AML-193 (cell line): ENCODE measurements around the gene PLAC1.
A peak's percentile ranks its signal among the peaks of the same experiment; 100 is the strongest.

Source experiments
- DNase-seq, 2 experiments: peaks; one replicate each; lab custom pipeline; 2025; lab: John Stamatoyannopoulos, UW

PLAC1 gene

GRCh38 chrX:134543288-134543687 lies 115.0 kb downstream of the PLAC1 start:
- no peak for DNase-seq

- peak; percentile 2 to 11 for DNase-seq
Observed at GRCh38 chrX:134542485-134542884, 115.8 kb downstream of the PLAC1 start.

GRCh38 chrX:134541906-134542305 lies 116.4 kb downstream of the PLAC1 start:
- DNase-seq: no peak

GRCh38 chrX:134538316-134538715 lies 120.0 kb downstream of the PLAC1 start:
- DNase-seq: no peak

DNA sequence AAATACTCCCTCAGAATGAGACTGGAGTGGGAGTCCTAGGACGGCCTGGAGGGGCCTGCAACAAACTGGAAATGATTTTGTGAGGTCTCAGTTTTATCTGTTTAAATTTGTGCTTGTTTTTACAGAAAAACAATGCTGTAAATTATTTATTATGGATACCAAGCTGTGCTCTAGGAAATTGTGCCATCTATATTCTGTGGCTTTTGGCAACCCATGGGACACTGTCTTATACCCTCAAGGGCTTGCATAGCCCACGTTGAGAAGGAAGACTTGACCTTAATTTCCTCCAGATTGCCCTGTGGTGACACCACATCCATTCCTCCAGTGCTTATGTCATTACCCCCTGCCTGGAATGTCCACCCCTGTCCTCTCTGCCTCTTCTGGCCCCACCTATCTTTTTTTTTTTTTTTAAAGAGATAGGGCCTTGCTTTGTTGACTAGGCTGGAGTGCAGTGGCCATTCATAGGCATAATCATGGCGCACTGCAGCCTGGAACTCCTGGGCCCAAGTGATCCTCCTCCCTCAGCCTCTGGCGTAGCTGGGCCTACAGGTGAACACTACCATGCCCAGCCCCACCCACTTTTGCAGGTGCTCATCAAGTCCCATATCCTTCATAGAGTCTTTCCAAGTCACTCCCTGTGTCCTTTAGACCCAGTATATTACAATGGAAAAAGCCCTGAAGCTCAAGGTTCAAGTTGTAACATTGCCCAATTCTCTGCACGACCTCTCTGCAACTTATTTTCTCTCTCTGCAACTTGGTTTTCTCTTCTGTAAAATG lies 120.9 kb downstream of the PLAC1 start:
- DNase-seq: no peak

DNA sequence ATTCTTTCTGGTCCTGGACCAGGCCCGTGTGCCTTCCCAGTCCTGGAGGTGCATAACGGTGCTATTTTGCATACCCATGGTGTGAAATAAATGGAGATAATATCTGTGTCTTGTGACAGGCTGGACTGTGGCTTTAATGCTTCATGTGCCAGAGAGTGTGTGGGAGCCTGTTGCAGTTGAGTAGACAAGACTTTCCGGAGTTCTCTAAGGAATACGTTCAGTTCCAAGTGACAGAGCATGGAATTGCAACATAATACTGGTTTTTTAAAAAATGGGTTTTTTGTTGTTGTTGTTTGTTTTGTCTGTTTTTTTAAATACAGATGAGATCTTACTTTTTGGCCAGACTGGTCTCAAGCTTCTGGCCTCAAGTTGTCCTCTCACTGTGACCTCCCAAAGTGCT lies 124.3 kb downstream of the PLAC1 start:
- DNase-seq: no peak

DNA sequence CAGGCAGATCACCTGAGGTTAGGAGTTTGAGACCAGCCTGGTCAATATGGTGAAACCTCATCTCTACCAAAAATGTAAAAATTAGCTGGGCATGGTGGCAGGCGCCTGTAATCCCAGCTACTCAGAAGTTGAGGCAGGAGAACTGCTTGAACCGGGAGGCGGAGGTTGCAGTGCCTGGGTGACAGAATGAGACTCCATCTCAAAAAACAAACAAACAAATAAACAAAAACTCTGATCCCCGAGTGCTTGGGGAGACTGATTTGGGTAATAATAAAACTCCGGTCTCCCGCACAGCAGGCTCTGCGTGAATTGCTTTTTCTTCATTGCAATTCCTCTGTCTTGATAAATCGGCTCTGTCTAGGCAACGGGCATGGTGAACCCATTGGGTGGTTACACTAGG lies 124.9 kb downstream of the PLAC1 start:
- no peak for DNase-seq

DNA sequence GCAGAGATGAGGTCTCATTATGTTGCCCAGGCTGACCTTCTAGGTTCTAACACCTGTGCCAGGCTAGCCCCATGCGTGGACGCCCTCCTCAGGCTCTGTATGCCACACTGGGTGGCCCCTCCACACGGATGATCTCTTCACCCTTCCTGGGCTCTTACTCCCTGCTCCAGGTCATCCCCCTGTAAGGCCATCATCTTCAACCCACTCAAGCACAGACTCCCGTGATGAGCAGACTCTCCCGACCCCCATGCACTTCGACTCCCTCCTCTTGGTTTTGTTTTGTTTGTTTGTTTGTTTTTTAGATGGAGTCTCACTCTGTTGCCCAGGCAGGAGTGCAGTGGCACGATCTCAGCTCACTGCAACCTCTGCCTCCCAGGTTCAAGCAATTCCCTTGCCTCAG lies 127.4 kb downstream of the PLAC1 start:
- no peak for DNase-seq

DNA sequence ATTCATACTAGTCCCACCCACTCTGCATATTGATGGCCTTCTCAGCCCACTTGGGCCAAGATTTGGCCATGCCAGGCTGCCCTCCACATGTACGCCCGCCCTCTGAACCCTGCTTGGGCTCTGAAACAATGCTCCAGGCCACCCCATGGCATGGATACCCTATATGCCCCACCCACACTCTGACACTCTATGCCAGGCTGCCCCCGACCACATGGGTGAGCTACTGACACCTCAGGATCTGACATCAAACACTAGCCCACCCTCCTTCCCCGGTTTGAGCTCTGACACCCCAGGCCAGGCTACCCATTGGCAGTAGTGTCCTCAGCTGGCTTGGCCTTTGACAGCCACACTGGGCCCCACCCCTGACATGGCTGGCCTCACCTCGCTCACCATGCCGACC lies 128.8 kb downstream of the PLAC1 start:
- DNase-seq: no peak

- no peak for DNase-seq
Observed at GRCh38 chrX:134528960-134529359, 129.3 kb downstream of the PLAC1 start.

DNA sequence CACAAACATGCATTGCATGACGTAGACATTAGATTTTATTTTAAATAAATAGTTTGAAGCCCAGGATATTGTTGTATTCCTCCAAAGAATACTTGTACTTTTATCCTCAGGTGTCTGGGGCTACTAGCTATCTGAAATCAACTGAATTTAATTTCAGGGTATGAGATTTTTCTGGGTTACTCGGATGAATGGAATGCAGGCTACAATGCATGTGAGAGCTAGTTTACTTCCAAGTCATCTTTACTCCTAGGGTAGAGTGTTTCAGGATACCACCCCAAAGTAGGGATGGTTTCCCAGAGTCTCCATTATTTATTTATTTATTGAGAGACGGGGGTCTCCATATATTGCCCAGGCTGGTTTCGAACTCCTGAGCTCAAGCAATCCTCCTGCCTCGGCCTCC lies 131.9 kb downstream of the PLAC1 start:
- DNase-seq: no peak

GRCh38 chrX:134525086-134525792 lies 133.0 kb downstream of the PLAC1 start:
- no peak for DNase-seq

DNA sequence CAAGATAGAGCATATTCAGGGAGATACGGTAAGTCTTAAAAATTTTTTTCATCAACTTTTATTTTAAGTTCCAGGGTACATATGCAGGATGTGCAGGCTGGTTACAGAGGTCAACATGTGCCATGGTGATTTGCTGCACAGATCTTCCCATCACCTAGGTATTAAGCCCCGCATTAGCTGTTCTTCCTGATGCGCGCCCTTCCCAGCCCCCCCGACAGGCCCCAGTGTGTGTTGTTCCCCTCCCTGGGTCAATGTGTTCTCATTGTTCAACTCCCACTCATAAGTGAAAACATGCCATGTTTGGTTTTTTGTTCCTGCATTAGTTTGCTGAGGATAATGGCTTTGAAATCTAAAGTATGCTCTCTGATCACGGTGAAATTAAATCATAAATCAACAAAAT lies 134.1 kb downstream of the PLAC1 start:
- no peak for DNase-seq

- DNase-seq: peak; percentile 16 to 39
Observed at GRCh38 chrX:134520860-134521390, 137.3 kb downstream of the PLAC1 start.
